ENCODE data around the gene ERCC6L2. TPM values are rescaled to one million over a fixed set of nuclear protein-coding genes. Genes with fewer than 3 reads are reported as not detected.

Gene ERCC6L2
- total RNA-seq, 1 experiment from 2014 or later = 39.2 TPM

DNA sequence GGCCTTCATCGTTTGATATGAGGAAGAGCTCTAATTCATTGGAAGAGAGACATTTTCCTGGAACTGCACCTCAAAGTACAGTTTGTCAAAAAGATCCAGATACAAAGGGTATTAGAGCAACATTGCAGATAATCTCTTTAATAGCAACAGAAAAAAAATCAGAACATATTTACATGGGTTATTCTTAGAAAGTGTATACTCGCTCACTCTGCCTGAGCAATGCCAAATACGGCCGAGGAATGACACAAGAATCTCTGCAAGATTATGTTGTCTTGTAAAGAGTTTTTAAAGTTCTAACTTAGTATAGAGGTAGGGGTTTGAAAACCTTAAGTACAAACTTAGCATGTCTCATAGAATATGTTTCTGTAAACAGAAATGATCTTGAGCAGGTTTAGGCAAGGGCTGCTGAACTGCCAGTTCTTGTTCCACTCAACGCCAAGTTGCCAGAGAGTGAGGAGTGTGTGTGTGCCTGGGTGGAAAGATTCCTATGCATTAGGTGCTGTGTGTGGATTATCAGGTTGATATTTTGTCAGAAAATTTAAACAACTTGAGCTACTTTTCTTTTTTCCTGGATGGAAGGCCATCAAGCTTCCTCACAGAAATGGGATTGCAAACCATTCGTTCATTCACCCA, 41.8 kb upstream of the ERCC6L2 start:
- H3K9me3 ChIP-seq (ENCODE audit: control insufficient read depth in 1 of 2, insufficient read depth in 1 of 2, low read depth in 1 of 2, low read length in 2 of 2) = no peaks in the 10 kb centered on the region
- H3K27me3 ChIP-seq (ENCODE audit: insufficient read depth, low read length) = no peaks in the 10 kb centered on the region
- H3K79me2 ChIP-seq (ENCODE audit: insufficient read depth, low read length) = no peaks in the 10 kb centered on the region
- no peak overlapping the region for H3K4me2 ChIP-seq (ENCODE audit: low read length)
- H3K9me2 ChIP-seq (ENCODE audit: insufficient read depth) = no peaks in the 10 kb centered on the region
- intact Hi-C loops (cut with micrococcal nuclease) = no loop called here
- no TSS peak for BruUV-seq (replicated peaks)
- no peaks in the 10 kb centered on the region for H4K20me1 ChIP-seq (ENCODE audit: insufficient read depth)
- no peak overlapping the region for H2AFZ ChIP-seq (ENCODE audit: low read depth, low read length, poor library complexity, severe bottlenecking)
- H3K4me3 ChIP-seq (replicated peaks in 1 of 2; ENCODE audit: low read depth in 1 of 2, low read length in 2 of 2) = no peak overlapping the region
- ChIA-PET CTCF (no interaction called here), POLR2A (no interaction called here), RAD21 (ENCODE audit: low non-redundant PET in 1 of 2, low total read pairs in 2 of 2, uncharacterized antibody in 2 of 2, unreplicated experiment in 2 of 2) (no interaction called here)
- H3K4me1 ChIP-seq (ENCODE audit: control insufficient read depth in 1 of 2, insufficient read depth in 2 of 2, low read length in 2 of 2) = no peaks in the 10 kb centered on the region
- no peaks in the 10 kb centered on the region for H3K36me3 ChIP-seq (ENCODE audit: control insufficient read depth in 1 of 2, insufficient read depth in 2 of 2, low read length in 2 of 2)
- ATAC-seq = no peak
- H3K27ac ChIP-seq (ENCODE audit: low read depth, low read length) = no peak overlapping the region
- no peak overlapping the region for H3K9ac ChIP-seq (ENCODE audit: low read length)
- DNase-seq (ENCODE audit: low read depth, low spot score) = no peak
- TF ChIP-seq FOSL1 (IDR thresholded peaks at IDR 0.05; ENCODE audit: low read depth) (no peak), JUND (IDR thresholded peaks at IDR 0.05) (no peak), EGR1 (IDR thresholded peaks at IDR 0.05; ENCODE audit: low read depth) (no peak)
- TF ChIP-seq, protein P1, sequence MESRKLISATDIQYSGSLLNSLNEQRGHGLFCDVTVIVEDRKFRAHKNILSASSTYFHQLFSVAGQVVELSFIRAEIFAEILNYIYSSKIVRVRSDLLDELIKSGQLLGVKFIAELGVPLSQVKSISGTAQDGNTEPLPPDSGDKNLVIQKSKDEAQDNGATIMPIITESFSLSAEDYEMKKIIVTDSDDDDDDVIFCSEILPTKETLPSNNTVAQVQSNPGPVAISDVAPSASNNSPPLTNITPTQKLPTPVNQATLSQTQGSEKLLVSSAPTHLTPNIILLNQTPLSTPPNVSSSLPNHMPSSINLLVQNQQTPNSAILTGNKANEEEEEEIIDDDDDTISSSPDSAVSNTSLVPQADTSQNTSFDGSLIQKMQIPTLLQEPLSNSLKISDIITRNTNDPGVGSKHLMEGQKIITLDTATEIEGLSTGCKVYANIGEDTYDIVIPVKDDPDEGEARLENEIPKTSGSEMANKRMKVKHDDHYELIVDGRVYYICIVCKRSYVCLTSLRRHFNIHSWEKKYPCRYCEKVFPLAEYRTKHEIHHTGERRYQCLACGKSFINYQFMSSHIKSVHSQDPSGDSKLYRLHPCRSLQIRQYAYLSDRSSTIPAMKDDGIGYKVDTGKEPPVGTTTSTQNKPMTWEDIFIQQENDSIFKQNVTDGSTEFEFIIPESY (IDR thresholded peaks at IDR 0.05; ENCODE audit: extremely low read depth, insufficient replicate concordance, low read length) = no peak

DNA sequence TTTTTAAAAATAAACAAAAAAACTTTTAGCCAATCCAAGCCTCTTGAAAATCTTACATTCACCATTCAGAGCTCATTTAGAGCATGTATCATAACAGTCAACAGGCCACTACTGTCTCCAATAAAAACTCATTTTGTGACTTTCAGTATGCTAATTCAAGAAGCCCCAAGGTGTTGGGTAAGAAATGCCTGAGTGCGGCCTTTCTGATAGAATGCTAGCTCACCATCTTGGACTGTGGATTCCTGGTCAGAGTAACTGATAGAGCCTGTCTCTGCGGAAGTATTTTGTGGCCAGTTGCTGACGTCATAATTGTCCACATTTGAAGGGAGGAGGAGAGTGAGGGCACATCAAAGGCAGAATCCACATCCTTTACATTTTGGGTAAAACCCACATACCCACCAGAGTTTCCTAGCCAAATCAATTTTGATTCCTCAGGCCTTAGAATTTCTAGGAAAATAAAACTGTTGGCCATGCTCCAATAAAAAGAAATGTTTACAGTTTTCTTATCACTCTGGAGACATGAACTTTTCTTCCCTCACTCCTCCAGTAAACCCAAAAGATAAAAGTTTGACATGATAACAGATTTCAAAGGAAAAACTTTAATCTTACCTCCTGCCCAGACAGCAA, 41.1 kb upstream of the ERCC6L2 start:
- no peak for ATAC-seq
- Histone ChIP-seq H3K4me2 (ENCODE audit: low read length) (no peak overlapping the region), H3K4me1 (ENCODE audit: control insufficient read depth in 1 of 2, insufficient read depth in 2 of 2, low read length in 2 of 2) (no peaks in the 10 kb centered on the region), H3K36me3 (ENCODE audit: control insufficient read depth in 1 of 2, insufficient read depth in 2 of 2, low read length in 2 of 2) (no peaks in the 10 kb centered on the region), H3K79me2 (ENCODE audit: insufficient read depth, low read length) (no peaks in the 10 kb centered on the region), H4K20me1 (ENCODE audit: insufficient read depth) (no peaks in the 10 kb centered on the region), H3K9me2 (ENCODE audit: insufficient read depth) (no peaks in the 10 kb centered on the region), H2AFZ (ENCODE audit: low read depth, low read length, poor library complexity, severe bottlenecking) (no peak overlapping the region), H3K27me3 (ENCODE audit: insufficient read depth, low read length) (no peaks in the 10 kb centered on the region), H3K9me3 (ENCODE audit: control insufficient read depth in 1 of 2, insufficient read depth in 1 of 2, low read depth in 1 of 2, low read length in 2 of 2) (no peaks in the 10 kb centered on the region), H3K27ac (ENCODE audit: low read depth, low read length) (no peak overlapping the region), H3K4me3 (replicated peaks in 1 of 2; ENCODE audit: low read depth in 1 of 2, low read length in 2 of 2) (no peak overlapping the region), H3K9ac (ENCODE audit: low read length) (no peak overlapping the region)
- RAD21 ChIA-PET (ENCODE audit: low non-redundant PET in 1 of 2, low total read pairs in 2 of 2, uncharacterized antibody in 2 of 2, unreplicated experiment in 2 of 2) = no interaction called here
- intact Hi-C loops (cut with micrococcal nuclease) = no loop called here
- POLR2A ChIA-PET = no interaction called here
- DNase-seq (ENCODE audit: low read depth, low spot score) = no peak
- BruUV-seq (replicated peaks) = no TSS peak
- no peak for TF ChIP-seq ZNF274 (IDR thresholded peaks at IDR 0.05; ENCODE audit: low read depth, low read length)
- TF ChIP-seq CBX3 (IDR thresholded peaks at IDR 0.05; ENCODE audit: low read depth) = no peak
- no peak for TF ChIP-seq TCF7L2 (IDR thresholded peaks at IDR 0.05; ENCODE audit: borderline replicate concordance, extremely low read depth, insufficient read depth, insufficient read length)
- CTCF ChIA-PET = no interaction called here
